Muscle of leg (tissue), 11 donors: ENCODE data around the gene ZDHHC24. TPM values are rescaled to one million over a fixed set of nuclear protein-coding genes. Genes with fewer than 3 reads are reported as not detected.
"Not testable (repeated sequence)": the region's sequence is repeated elsewhere in the genome, so short reads cannot be mapped to it uniquely, and the experiment has no call there.

Experiments
- DNase-seq: peaks from one replicate; pipeline ENCODE4 v3.0.0; 2013
- H3K27ac ChIP-seq: one replicate; pipeline ENCODE4 v1.5.1; 2013; ENCODE audit warnings: mild to moderate bottlenecking, low read length, control low read depth
- H3K27me3 ChIP-seq: one replicate; pipeline ENCODE4 v1.6.1; 2013; ENCODE audit warnings: low read length; ENCODE audit not compliant: control insufficient read depth, insufficient read depth
- H3K36me3 ChIP-seq: one replicate; pipeline ENCODE4 v1.6.1; 2013; ENCODE audit warnings: low read length; ENCODE audit not compliant: control insufficient read depth, insufficient read depth
- H3K4me1 ChIP-seq: one replicate; pipeline ENCODE4 v1.6.1; 2013; ENCODE audit warnings: low read length; ENCODE audit not compliant: control insufficient read depth, insufficient read depth
- H3K4me3 ChIP-seq: one replicate; pipeline ENCODE4 v1.5.1; 2013; ENCODE audit warnings: low read length, control low read depth
- H3K9me3 ChIP-seq: replicated peaks from 2 replicates; pipeline ENCODE4 v1.6.1; 2013; ENCODE audit warnings: low read depth, low read length; ENCODE audit not compliant: control insufficient read depth
- WGBS: methylation state at CpG from one replicate; pipeline ENCODE4 v1.1.5; 2013; ENCODE audit warnings: missing lambda C conversion rate; ENCODE audit not compliant: insufficient coverage; 5-methylcytosine and 5-hydroxymethylcytosine counted together
- polyA plus RNA-seq, 8 donors: library from polyadenylated mRNA; unstranded; fragments of 120-200 nt; gene quantifications; one replicate each; pipeline versions ENCODE4 v1.2.1 to v1.2.3, GENCODE V29; 2013; ENCODE audit warnings: inconsistent platforms in 1 of 8, low replicate concordance in 1 of 8; ENCODE audit not compliant: insufficient read length in 8 of 8, insufficient read depth in 1 of 8
- total RNA-seq: library from RNA; stranded (reverse); fragments of 120-200 nt; gene quantifications from one replicate; pipeline ENCODE4 v1.2.4, GENCODE V29; 2013

The ZDHHC24 gene
- total and polyA plus RNA-seq, 9 donors: 3.2 to 4.7 (median 3.8) TPM

DNA sequence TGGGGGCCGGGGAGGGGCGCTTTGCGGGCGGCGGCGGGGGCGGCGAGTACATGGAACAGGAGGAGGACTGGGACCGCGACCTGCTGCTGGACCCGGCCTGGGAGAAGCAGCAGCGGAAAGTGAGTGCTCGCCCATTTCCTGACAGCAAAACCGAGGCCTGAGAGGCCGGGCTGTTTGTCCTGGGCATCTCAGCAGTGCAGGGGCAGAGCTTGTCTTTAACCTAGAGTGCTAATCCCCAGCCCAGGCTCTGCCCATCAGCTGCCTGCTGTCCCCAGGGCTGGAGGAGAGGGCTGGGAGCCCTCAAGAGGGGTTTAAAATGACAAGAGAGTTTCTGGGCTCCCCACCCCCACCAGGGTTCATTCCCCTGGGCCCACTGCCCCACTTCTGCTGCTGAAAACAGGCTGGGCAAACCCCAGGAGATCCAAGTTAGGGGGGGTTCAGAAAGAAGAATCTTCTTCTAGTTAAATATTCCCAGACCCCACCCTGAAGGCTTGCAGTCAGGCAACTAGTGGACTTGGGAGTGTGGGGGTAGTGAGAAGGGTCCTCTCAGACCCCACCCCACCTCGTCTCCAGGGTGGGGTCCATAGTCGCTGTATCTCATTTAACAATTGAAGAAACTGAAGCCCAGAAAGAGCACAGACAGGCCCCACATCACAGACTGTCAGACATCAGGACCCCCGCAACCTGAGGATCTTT lies 1.3 kb upstream of the ZDHHC24 start:
- DNase-seq: no peak
- peaks cover 6% of the 10 kb centered on the region for H3K36me3 ChIP-seq

DNA sequence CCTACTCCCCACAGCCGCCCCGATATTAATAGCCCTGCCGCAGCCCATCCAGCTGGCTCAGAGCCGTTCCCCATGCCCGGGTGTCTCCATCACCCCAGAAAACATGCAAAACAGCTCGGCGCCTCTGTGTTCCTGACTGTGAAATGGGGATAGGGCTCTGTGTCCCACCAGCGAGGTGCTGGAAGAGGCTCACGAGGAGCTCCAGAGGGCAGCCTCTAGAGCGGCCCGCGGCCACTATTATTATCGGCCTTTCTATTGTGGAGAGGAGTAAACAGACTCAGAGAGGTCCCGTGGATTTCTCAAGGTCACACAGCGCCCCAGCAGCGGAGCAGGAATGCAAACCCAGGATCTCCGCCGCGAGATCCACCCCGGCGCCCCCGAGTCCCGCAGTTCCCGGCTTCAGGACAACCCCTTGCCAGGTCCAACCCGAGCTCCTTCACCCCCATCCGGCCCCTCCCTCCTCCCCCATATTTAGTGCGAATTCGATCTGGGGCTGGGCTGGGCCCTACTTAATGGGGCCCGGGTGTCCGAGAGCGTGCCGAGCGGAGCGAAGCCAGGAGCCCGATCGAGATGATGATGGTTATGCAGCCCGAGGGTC lies 619 bp upstream of the ZDHHC24 start, which contains the start of gene ACTN3:
Gene ACTN3, plus strand, starts transcription at position 536 of the 598 bp plus-strand sequence. Its CDS starts 35 bp downstream, at position 571.
- DNase-seq: peak; percentile 73
- Histone ChIP-seq H3K9me3 (no peaks in the 10 kb centered on the region), H3K4me3 (peak within 1 kb of the TSS; percentile 72), H3K36me3 (peaks cover 13% of the 10 kb centered on the region), H3K4me1 (peaks cover 53% of the 10 kb centered on the region), H3K27me3 (peaks cover 2% of the 10 kb centered on the region), H3K27ac (peak within 1 kb of the TSS; percentile 87)
- under 1% methylated on average over 29 of the region's 37 CpGs for WGBS

More for the DNA sequence above, 1.3 kb upstream of the ZDHHC24 start:
- Histone ChIP-seq H3K4me3 (peak overlapping the region; percentile 72), H3K9me3 (no peaks in the 10 kb centered on the region), H3K27me3 (peaks cover 2% of the 10 kb centered on the region), H3K4me1 (peaks cover 53% of the 10 kb centered on the region), H3K27ac (peak overlapping the region; percentile 87)
- WGBS: 10% methylated on average over 15 of the region's 18 CpGs

- peaks cover 17% of the 10 kb centered on the region for H3K36me3 ChIP-seq
- not testable (repeated sequence) for H3K27me3 ChIP-seq, DNase-seq, H3K9me3 ChIP-seq, H3K4me3 ChIP-seq, H3K27ac ChIP-seq
- peaks cover 50% of the 10 kb centered on the region for H3K4me1 ChIP-seq
- 59% methylated on average over 8 of the region's 14 CpGs for WGBS
Measured at GRCh38 chr11:66544952-66545351, 896 bp downstream of the ZDHHC24 start.

GRCh38 chr11:66543263-66544107 lies 2.4 kb downstream of the ZDHHC24 start:
- peak; percentile 74 for DNase-seq
- Histone ChIP-seq H3K36me3 (peaks cover 26% of the 10 kb centered on the region), H3K27me3 (peaks cover 2% of the 10 kb centered on the region), H3K27ac (peak overlapping the region; percentile 75), H3K9me3 (no peaks in the 10 kb centered on the region), H3K4me1 (peaks cover 42% of the 10 kb centered on the region), H3K4me3 (no peak overlapping the region)
- 17% methylated on average over 26 of the region's 26 CpGs for WGBS

DNA sequence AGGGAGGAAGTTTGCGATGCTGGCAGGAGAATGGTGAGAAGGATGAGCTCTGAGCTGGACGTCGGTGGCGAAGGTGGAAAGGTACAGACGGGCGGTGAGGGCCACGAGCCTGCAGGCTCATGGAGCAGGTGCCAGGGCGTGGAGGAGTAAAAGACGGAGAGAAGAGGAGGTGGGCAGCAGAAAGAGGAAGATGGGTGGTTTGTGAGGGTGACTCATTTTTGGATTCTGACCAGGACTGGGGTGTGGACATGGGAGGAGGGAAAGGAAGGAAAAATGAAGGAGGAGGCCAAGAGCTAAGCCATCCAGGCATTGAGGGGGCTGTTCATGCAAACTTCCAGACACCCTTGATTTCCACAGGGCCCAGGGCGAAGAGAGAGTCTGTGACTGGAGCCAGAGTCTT lies 3.5 kb downstream of the ZDHHC24 start:
- no peaks in the 10 kb centered on the region for H3K9me3 ChIP-seq
- peaks cover 2% of the 10 kb centered on the region for H3K27me3 ChIP-seq
- 82% methylated on average over 10 of the region's 10 CpGs for WGBS
- H3K4me3 ChIP-seq: no peak overlapping the region
- H3K36me3 ChIP-seq: peaks cover 26% of the 10 kb centered on the region
- no peak overlapping the region for H3K27ac ChIP-seq
- DNase-seq: no peak
- peaks cover 33% of the 10 kb centered on the region for H3K4me1 ChIP-seq

DNA sequence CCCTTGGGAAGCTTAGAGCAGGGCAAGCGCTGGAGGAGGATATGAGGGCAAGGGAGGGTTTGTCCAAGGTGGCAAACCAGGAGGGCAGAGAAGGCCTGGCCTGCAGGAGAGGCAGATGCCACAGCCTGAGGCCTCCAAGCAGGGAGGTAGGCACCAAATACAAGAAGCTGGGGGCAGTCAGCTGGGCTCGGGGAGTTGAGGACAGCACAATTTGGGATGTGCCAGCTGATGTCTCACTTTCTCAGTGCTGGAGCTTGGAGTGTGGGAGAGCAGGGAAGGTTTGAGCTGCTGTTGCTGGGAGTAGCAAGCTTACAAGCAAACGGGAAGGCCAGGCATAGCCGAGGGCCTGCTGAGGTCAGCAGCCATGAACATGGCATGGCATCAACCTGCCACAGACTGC lies 4.0 kb downstream of the ZDHHC24 start:
- no peak overlapping the region for H3K27ac ChIP-seq
- peaks cover 29% of the 10 kb centered on the region for H3K4me1 ChIP-seq
- 90% methylated on average over 4 of the region's 4 CpGs for WGBS
- H3K4me3 ChIP-seq: no peak overlapping the region
- H3K9me3 ChIP-seq: no peaks in the 10 kb centered on the region
- no peak for DNase-seq
- peaks cover 26% of the 10 kb centered on the region for H3K36me3 ChIP-seq
- peaks cover 2% of the 10 kb centered on the region for H3K27me3 ChIP-seq

GRCh38 chr11:66540598-66540997 lies 5.2 kb downstream of the ZDHHC24 start:
- H3K27ac ChIP-seq, DNase-seq, H3K9me3 ChIP-seq, H3K27me3 ChIP-seq, H3K4me3 ChIP-seq: not testable (repeated sequence)
- Histone ChIP-seq H3K36me3 (peaks cover 29% of the 10 kb centered on the region), H3K4me1 (peaks cover 21% of the 10 kb centered on the region)
- WGBS: 93% methylated on average over 6 of the region's 8 CpGs

GRCh38 chr11:66539870-66540213 lies 6.0 kb downstream of the ZDHHC24 start:
- no peak overlapping the region for H3K27ac ChIP-seq
- no peaks in the 10 kb centered on the region for H3K27me3 ChIP-seq
- H3K36me3 ChIP-seq: peaks cover 29% of the 10 kb centered on the region
- peaks cover 14% of the 10 kb centered on the region for H3K4me1 ChIP-seq
- H3K9me3 ChIP-seq: no peaks in the 10 kb centered on the region
- no peak overlapping the region for H3K4me3 ChIP-seq
- WGBS: 89% methylated on average over 9 of the region's 10 CpGs
- DNase-seq: no peak

DNA sequence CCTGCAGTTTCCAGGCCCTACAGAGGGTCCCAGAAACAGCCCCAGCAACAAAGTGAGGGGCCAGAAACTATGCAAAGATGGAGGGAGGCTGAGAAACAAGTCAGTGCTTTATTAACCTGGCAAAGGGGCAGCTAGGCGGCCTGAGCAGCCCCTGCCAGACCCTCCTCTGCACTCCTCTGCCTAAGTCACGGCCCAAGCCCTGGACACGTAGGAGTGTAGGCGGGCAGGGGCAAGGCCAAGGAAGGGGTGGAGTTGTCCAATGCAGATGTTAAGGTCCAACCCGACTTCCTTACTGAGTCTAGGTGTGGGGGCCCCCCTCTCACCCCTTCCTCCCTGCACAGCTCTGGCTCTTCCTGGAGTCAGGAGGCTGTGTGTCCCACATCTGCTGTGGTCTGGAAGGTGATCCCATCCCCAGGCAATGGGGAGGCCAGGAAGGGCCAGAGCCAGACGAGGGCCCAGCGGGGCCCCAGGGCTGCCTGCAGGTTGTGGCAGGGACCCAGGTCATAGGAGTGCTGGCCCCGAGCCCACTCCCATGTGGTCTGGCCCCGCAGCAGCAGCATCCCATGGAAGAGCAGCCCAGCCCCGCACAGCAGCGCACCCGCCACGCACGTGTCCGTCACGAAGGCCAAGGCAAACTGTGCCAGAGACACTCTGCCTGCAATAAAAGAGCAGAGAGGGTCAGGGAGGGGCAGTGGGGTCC lies 6.5 kb downstream of the ZDHHC24 start:
- H3K4me3 ChIP-seq: no peak overlapping the region
- DNase-seq: no peak
- H3K9me3 ChIP-seq: no peaks in the 10 kb centered on the region
- H3K36me3 ChIP-seq: peaks cover 29% of the 10 kb centered on the region
- no peak overlapping the region for H3K27ac ChIP-seq
- no peaks in the 10 kb centered on the region for H3K27me3 ChIP-seq
- 32% methylated on average over 11 of the region's 16 CpGs for WGBS
- H3K4me1 ChIP-seq: peaks cover 12% of the 10 kb centered on the region
